GM19467 (cell line): ENCODE measurements around the gene LAMA1.

ENCODE experiments used
- ATAC-seq: cut with Tn5 transposase; IDR thresholded peaks from one replicate; pipeline ENCODE4 v1.9.1; 2021; ENCODE audit warnings: mild to moderate bottlenecking, moderate library complexity; ENCODE audit not compliant: unreplicated experiment

The LAMA1 gene

GRCh38 chr18:7105943-7106342 lies 11.7 kb downstream of the LAMA1 start:
- no peak for ATAC-seq

GRCh38 chr18:7105268-7105667 lies 12.3 kb downstream of the LAMA1 start:
- no peak for ATAC-seq

- no peak for ATAC-seq
These were observed 12.9 kb downstream of the LAMA1 start for GRCh38 chr18:7104649-7105048.

GRCh38 chr18:7102131-7102530 lies 15.5 kb downstream of the LAMA1 start:
- no peak for ATAC-seq

- no peak for ATAC-seq
These were observed 20.8 kb downstream of the LAMA1 start for GRCh38 chr18:7096838-7097237.

- ATAC-seq = no peak
These were observed 23.2 kb downstream of the LAMA1 start for GRCh38 chr18:7094427-7094826.

- no peak for ATAC-seq
These were observed 26.8 kb downstream of the LAMA1 start for GRCh38 chr18:7090771-7091170.

GRCh38 chr18:7089369-7089768 lies 28.2 kb downstream of the LAMA1 start:
- no peak for ATAC-seq

GRCh38 chr18:7084080-7085065 lies 33.2 kb downstream of the LAMA1 start:
- ATAC-seq = no peak

- ATAC-seq = no peak
These were observed 34.9 kb downstream of the LAMA1 start for GRCh38 chr18:7082671-7083070.

GRCh38 chr18:7079231-7079630 lies 38.4 kb downstream of the LAMA1 start:
- ATAC-seq = no peak

GRCh38 chr18:7072593-7072992 lies 45.0 kb downstream of the LAMA1 start:
- no peak for ATAC-seq

- ATAC-seq = no peak
These were observed 46.0 kb downstream of the LAMA1 start for GRCh38 chr18:7071600-7071999.

GRCh38 chr18:7070466-7070865 lies 47.1 kb downstream of the LAMA1 start:
- no peak for ATAC-seq

GRCh38 chr18:7068871-7069590 lies 48.6 kb downstream of the LAMA1 start:
- ATAC-seq = no peak

- ATAC-seq = no peak
These were observed 50.5 kb downstream of the LAMA1 start for GRCh38 chr18:7066965-7067555.

- ATAC-seq = no peak
These were observed 51.9 kb downstream of the LAMA1 start for GRCh38 chr18:7065736-7066135.

GRCh38 chr18:7064346-7064745 lies 53.3 kb downstream of the LAMA1 start:
- ATAC-seq = no peak

GRCh38 chr18:7062811-7063210 lies 54.8 kb downstream of the LAMA1 start:
- no peak for ATAC-seq

- ATAC-seq = no peak
These were observed 55.4 kb downstream of the LAMA1 start for GRCh38 chr18:7062236-7062635.

GRCh38 chr18:7059276-7059675 lies 58.3 kb downstream of the LAMA1 start:
- ATAC-seq = no peak

- ATAC-seq = no peak
These were observed 61.6 kb downstream of the LAMA1 start for GRCh38 chr18:7056026-7056425.
